NCI-H226 (cell line): ENCODE results near the gene FOXB1.
A peak's percentile ranks its signal among the peaks of the same experiment; 100 is the strongest.

Source experiments
- DNase-seq: peaks from one replicate; pipeline ENCODE4 v3.0.0-alpha.2; 2015

FOXB1 gene

DNA sequence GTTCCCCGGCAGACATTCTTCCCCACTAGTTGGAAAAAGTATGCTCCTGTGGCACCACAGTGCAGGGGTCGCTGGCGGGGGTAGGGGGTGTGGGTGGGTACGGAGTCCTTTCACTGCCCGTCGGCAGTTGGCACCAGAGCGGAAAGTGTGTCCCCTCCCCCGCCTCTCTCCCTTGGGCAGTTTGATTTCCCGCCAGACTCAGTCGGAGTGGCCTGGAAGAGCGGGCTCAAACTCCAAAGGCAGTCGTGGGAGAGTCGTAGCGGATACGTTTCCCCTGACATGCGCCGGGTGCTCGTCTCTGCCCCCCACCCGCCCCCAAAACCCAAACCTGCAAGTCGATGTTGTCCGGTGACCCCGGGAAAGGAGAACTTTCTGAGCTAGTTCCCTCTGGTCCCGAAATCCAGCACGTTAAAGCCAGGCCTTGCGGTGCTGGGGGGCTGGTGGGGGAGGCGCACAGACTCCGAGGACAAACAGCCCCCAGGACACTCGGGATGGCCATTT lies 4.4 kb upstream of the FOXB1 start:
- no peak for DNase-seq

DNA sequence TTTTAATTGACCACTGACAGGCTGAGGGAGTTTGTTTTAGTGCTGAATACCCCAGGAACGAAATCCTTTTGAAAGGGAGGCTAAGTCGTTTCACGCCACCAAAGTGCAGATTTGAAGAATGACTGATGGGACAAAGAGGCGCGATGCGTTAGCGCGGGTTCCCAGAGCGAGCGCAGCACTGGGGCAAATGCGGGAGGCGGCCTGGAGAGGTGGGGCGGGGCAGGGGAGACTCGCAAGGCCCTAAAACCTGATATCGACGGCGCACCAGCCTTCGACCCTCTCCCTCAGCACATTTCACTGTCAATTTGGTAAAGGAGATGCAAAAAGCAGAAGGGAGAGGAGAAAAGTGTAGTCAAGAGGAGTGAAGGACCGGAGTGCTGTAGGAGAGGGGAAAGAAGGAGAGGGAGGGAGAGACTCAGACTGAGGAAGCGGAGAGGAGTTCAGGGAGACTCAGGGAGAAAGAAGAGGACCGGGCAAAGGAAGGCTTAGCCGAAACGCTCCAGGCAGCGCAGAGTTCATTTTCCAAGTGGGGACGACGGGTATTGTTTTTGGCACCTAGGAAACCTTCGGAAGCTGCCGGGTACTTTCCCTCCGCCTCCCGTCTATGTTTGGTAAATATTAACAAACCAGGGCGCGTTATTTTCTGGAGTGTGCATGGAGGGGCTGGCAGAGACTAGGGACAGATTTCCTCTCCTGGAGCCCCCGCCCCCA lies 3.8 kb upstream of the FOXB1 start:
- no peak for DNase-seq

DNA sequence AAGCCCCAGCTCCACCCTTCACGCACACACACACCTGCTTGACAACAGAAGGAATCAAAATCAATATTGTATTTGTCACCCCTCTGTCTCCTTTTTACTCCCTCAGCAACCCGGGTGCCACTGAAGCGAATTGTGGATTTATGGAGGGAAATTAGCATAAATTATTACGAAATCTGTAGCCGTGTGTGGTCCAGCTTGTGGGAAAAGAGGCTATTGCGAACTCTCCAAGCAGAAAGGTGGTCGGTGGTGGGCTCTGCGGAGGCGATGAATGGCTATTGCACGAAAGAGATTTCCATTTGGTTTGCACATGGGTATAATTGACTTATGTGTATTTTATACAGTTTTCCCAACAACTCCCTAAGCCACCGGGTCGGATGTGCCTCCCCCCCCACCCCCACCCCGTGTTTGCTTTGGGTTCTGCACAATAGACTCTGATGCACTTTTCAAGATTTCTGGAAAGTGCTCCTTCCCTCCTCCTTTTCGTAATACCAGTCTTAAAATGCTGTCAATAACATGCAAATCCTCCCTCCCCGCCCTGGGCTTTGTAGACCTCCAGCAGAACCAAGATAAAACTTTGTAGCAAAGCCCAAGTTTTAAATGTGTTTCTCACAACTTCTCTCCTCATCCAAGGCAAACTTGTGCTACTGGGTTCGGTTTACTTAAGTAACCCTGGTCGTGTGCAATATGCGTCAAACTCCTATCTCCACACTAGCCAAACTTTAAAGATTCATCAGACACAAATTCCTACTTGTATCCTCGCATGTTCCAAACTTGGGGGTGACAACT lies 3.1 kb upstream of the FOXB1 start:
- no peak for DNase-seq

DNA sequence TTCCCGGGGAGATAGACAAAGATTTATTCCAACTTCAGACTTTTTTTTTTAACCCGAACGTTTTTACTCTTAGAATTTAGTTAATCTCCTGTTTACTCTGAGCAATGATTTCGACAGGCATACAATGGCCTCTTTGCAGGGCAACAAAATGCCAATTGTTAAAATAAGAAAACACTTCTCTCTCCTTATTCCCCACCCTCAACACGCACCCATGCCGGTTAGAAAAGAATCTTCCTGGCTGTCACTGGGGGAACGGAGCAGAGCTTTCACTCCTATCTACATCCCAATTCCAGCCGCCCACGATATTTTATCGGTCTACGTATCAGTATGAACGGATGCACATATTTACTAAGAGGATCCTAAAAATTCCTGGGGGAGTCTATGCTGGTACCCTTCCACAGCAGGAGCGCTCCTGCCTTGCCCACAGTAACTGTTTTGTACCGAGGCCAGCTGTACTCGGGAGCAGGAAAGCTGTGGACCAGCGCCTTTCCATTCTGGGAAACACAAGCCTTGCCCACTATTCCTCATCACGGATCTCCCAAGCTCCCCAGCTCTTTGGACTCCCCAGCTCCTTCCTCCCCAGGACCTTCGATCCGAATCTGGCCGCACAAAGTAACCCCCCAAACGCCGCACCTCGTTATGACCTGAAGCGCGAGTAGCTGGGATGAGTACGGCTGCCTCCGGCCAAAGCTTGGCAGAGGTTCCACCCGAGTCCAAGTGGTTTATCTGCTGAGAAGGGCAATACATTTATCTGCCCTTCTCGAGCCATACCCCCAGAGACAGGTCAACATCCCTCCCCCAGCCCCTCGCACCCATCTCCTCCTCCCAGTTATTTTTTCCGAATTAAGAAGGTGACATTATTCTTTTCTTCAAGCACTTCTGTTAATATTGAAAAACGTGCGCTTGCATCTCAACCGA lies 2.2 kb upstream of the FOXB1 start:
- no peak for DNase-seq

DNA sequence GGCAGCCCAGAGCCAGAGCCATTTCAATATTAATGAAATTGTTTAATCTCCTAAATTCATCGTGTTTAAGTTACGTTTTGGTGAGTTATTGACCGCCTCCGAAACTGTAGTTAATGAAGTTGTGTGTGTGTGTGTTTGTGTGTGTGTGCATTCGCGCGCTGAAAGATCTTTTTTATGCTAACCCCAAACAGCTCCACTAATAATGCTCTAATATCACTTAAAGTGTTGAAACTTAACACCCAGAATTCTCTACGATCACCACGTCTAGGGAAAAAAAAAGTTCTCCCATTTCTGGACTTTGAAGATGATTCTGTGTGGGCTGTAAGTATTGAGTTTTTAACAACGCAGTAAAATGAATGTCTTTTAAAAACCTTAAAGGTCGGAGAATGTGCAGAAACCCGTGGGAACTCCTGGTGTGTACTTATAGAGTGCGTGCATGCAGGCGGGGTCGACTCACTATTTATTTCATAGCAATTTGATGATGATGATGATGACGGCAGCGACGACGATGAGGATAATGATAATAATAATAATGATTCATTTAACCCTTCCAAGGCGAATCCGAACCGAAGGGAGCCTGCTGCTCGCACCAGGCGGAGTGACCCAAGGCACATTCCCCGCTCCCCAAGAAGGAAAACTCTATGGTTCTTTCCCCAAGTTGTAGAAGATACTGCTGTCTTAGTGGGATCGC lies 1.4 kb upstream of the FOXB1 start:
- no peak for DNase-seq

DNA sequence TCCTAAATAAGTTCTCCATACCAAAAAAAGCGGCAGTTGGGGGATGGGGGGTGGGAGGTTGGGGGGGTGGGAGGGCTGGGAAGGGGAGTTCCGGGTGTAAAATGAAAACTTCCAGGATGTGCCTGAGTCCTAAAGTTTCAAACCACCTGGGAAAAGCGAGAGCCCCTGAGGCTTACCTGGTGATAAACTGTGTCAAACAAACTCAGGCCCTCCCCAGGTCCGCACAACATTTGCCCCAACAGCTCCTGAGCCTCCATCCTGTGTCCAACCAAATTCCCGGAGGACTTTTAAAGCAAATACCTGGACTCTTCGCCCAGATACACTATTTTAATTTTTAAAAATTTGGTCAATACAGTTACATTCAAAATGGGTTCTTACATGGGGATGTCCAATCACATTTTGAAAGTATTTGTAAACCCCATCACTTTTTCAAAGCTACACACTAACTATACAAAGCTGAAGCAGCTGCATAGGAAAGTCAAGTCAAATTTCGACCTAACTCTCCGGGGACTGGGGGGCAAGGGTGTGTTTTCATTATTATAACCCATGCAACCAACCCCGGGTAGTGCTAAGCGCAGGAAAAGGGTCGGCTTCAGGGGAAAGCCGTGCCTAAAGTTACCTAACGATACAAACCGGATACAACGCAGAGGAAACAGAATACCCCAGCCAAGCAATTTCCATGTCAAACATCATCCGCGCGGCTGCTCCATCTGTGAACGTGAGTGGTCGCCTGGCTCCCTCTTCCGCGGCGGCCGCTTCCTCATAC lies 685 bp upstream of the FOXB1 start:
- DNase-seq = no peak

DNA sequence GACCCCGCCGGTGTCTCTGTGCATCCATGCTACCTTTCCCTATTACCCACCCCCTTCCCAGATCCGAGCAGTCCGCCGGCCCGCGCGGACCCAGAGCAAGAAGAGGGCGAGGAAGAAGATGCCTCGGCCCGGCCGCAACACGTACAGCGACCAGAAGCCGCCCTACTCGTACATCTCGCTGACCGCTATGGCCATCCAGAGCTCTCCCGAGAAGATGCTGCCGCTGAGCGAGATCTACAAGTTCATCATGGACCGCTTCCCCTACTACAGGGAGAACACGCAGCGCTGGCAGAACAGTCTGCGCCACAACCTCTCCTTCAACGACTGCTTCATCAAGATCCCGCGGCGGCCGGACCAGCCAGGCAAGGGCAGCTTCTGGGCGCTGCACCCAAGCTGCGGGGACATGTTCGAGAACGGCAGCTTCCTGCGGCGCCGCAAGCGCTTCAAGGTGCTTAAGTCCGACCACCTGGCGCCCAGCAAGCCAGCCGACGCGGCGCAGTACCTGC lies 788 bp downstream of the FOXB1 start:
- DNase-seq = no peak

DNA sequence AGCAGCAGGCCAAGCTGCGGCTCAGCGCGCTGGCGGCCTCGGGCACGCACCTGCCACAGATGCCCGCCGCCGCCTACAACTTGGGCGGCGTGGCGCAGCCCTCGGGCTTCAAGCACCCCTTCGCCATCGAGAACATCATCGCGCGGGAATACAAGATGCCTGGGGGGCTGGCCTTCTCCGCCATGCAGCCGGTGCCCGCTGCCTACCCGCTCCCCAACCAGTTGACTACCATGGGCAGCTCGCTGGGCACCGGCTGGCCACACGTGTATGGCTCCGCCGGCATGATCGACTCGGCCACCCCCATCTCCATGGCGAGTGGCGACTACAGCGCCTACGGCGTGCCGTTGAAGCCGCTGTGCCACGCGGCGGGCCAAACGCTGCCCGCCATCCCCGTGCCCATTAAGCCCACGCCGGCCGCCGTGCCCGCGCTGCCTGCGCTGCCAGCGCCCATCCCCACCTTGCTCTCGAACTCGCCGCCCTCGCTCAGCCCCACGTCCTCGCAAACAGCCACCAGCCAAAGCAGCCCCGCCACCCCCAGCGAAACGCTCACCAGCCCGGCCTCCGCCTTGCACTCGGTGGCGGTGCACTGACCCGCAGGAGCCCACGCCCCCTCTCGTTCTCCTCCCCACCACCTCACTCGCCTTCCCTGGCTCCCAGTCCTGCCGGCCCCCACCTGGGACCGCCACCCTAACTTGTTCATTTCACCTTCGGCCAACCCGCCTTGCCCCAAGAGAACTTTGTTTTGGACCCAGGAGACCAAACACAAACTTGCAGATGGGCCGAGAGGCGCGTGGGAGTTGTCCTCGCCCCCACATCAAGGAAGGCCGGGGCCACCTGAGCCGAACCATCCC lies 1.5 kb downstream of the FOXB1 start:
- no peak for DNase-seq

DNA sequence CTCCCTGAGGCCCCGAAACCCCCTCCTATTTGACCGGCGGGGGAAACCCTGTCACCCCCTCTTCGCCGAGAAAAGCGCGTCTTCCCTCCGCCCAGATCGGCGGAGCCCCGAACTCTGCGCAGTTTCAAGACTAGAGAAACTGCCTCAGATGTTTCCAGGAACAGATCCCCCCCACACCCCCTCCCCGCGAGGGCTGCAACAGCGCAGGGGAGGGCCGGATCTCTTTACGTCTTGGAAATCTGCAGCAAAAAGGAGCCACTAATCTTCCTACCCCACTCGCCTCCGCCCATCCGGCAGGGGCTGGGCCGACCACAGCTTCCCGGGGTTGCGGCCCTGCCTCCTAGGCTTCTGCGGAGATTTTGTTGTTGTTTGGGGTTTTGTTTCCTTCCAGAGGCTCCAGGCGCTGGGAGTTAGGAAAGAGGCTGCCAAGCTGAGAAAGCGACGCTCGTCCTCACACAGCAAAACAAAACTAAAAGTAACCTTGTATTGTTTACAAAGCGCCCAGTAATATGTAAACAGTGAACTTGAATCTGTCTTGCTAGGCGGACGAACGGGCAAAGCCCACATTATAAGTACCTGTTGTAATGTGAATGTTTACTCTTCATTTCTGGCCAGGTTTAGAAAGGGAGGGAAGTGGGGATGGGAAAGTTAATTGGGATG lies 2.2 kb downstream of the FOXB1 start:
- DNase-seq = peak; percentile 85

DNA sequence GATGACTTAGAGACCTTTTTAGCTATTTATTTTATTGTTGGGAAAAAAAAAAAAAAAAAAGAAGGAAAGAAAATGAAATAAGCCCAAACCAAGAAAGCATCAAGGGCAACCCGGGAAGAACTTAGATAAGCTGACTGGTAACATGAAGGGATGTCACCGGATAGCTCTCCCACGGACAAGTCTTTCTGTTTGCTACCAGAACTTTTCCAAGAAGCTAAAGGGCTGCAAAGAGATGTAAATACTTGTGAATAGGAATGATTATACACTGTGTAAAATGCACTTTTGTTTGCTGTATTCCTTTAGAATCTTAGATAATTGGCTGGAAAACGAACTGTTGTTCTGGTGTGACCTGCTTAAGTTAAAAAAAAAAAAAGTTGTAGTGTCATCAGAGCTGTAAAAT lies 2.8 kb downstream of the FOXB1 start:
- peak; percentile 29 for DNase-seq

DNA sequence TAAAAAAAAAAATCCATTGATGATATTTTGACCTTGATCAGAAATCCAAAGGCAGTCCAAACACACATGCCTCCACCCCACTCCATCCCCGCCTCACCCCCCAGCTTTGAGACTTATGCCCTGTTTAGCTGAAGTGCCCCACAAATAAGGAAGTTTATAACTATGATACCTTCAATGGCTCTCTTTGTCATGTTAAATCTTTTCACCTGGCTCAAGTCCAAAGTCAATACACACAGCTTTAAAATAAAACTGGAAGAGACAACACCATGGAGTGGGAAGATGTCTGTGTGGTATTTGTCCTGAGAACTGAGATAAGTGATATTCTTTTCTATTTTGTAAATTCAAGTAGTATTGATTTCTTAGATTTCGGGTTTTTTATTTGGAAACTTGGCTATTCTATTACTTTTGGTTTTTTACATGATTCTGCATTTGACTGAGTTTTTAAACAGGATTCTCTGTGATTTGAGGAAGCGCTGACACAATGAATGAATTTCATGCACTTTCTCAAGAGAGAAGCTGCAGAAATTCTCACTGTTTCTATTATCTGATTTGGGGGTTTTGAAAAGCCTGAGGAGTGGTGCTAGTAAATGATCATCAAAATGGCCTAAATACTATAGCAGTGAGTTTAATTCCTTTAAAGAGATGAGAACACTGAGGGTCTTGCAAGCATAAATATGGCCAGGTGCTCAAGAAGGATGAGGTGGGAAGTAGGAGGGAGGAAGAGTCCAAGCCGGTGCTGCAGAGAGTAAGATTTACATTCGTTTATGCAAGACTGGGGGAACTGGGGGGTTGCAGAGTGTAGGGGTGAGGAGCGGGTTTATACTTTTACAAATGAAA lies 5.2 kb downstream of the FOXB1 start:
- no peak for DNase-seq

DNA sequence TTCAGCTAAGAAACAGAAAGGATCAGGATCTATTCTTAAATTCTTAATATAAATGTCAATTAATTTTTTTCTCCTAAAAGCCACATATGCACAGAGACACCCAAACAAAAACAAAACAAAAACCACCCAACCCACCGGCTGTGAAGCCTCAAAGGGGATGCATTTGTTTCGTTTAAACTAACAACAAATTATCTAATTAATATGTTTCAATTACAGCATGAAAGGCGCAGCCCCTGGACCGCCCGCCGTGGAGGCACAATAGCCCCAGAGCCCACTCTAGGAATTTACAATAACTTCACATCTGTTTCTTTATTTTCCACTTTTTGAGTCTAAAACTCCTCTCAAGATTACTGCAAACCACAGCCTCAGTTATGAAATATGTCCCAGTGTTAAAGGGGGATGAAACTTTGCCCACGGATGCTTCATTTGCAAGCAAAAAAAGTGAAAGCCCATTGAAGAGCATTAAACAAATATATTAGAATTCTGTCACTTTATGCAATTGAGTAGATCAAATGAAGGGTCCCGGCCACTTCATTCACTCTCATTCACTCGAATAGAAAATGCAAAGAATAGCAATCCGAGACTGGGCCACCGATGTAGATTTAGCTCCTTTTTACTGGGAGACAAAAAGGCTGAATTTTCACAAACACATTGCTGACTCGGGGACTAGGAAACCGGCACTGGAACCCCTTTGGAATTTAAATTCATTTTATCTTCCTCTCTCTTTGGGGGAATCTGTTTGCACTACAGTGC lies 6.0 kb downstream of the FOXB1 start:
- DNase-seq = no peak

DNA sequence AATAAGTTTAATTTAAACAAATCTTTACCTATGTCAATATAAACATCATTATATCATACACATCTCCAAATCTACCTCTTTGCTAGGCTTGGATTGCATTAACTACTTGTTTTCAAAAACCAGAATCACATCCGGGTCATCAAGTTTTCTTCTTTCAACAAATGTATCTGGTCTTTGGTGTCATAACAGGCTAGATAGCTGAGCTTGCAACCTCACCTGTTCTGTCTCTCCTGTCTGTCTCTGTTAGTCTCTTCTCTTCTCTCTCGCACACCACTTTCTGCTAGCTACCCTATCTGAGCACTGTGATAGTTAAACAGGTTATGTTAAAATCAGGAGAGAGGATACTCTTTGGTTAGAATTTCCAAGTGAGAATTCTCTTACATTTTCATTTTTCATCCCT lies 6.7 kb downstream of the FOXB1 start:
- DNase-seq = no peak

DNA sequence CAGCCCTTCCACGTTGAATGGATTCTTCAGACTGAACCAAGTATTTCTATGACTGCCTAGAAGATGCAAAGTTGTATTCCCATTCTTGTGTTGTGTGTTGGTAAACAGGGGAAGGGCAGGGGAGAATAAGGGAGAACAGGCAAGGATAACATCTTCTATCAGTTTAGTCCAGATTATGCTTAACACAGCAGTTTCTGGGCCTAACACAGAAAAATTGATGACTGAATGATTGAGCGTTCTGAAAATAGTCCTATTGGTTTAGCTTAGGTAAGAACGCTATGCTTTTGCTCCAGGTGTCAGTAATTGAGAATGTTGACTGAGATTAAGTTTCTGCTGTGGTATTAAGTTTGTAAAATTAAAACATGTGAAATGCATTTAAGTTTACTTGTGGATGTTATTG lies 8.6 kb downstream of the FOXB1 start:
- no peak for DNase-seq

DNA sequence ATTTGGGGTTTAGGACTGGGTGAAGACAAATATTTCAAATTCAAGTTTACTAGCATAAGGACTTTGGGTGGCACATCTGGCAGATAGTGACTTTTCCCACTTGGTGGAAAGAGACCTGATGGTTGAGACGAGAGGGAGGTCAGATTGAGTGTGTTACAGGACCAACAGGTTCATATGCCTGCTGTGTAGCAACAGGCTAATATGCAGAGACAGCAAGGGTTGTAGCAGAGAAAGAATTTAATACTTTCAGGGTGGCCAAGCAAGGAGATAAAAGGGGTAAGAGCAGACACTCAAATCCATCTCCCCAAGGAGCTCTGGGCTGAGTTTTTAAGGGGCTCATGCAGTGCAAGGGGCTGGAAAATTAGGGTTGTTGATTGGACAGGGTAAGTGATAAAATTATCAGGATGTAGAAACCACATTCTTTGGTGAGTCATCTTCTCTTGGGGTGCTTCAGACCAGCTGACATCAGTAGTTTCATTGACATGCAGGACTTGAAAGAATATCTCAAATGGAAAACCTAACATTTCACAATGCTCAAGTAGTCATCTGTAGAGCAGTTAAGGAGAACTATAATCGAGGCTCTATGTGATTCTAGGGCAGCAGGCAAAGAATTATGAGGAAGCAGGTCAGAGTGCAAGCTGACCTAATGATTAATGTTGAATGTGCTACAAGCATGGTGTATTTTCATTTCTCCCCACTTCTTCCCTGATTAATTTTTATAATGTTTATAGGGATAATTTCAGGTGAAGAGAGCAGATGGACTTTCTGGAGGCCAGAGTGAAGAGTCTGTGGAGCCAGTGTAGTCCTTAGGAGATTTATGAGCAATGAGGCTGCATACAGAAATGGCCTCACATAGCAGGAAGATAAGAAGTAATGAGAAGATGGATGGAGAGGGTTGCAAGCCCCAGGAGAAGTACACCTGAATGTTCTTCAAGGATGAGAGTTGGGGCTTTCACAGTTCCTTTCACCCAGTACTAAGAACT lies 13.7 kb downstream of the FOXB1 start:
- DNase-seq = peak; percentile 99

DNA sequence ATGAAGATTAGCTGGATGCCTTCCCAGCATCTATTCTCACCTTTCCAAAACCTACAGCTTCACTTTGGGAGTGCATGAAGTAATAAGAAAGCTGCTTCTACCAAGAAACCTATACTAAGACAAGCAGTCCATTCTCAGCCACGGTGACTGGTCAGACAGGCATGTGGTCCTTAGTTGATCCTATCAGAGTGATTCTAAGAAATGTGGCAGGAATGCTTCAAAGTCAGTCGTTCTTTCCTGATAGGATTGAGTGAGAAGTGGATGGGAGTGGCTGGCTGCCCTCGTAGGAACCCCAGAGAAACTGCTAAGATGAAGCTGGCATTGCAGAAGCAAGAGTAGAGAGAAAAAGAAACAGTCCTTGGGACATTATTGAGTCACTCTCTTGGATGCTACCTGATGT lies 16.6 kb downstream of the FOXB1 start:
- DNase-seq = peak; percentile 95
